Endothelial cell (in vitro differentiated cells): ENCODE results near the gene C6orf58. TPM values are rescaled to one million over a fixed set of nuclear protein-coding genes. Genes with fewer than 3 reads are reported as not detected.

ENCODE experiments used
- DNase-seq: peaks from one replicate; pipeline ENCODE4 v3.0.0; 2021; ENCODE audit warnings: low spot score
- H3K27ac Mint-ChIP-seq: one replicate; pipeline ENCODE4 v1.8.0; 2021; ENCODE audit warnings: mixed read lengths, inconsistent platforms; ENCODE audit not compliant: unreplicated experiment
- H3K27me3 Mint-ChIP-seq: one replicate; pipeline ENCODE4 v1.8.0; 2021; ENCODE audit warnings: mild to moderate bottlenecking, moderate library complexity, mixed read lengths, inconsistent platforms; ENCODE audit not compliant: unreplicated experiment
- H3K36me3 Mint-ChIP-seq: one replicate; pipeline ENCODE4 v1.8.0; 2021; ENCODE audit warnings: mild to moderate bottlenecking, low read depth, mixed read lengths, inconsistent platforms; ENCODE audit not compliant: unreplicated experiment
- H3K4me1 Mint-ChIP-seq: one replicate; pipeline ENCODE4 v1.8.0; 2021; ENCODE audit warnings: mild to moderate bottlenecking, mixed read lengths, inconsistent platforms; ENCODE audit not compliant: unreplicated experiment
- H3K4me3 Mint-ChIP-seq: one replicate; pipeline ENCODE4 v1.8.0; 2021; ENCODE audit warnings: mild to moderate bottlenecking, mixed read lengths, inconsistent platforms; ENCODE audit not compliant: unreplicated experiment
- H3K9me3 Mint-ChIP-seq: one replicate; pipeline ENCODE4 v1.8.0; 2021; ENCODE audit warnings: mixed read lengths, inconsistent platforms; ENCODE audit not compliant: unreplicated experiment
- total RNA-seq: library from RNA; stranded (reverse); fragmentation: NEBNext Ultra II Directional; extraction: Animal tissue kit (Norgen Biotek cat#: 25700); gene quantifications from one replicate; pipeline ENCODE4 v1.2.1, GENCODE V29; 2021; ENCODE audit not compliant: unreplicated experiment
- TF ChIP-seq, protein P1 (sequence below): fragments of 200-600 bp; sonication (generic); IDR thresholded peaks from one replicate; pipeline ENCODE4 v1.5.0; 2021; ENCODE audit warnings: antibody characterized with exemption; ENCODE audit not compliant: unreplicated experiment

Gene C6orf58
- total RNA-seq, 1 donor from 2014 or later = 0.82 TPM

DNA sequence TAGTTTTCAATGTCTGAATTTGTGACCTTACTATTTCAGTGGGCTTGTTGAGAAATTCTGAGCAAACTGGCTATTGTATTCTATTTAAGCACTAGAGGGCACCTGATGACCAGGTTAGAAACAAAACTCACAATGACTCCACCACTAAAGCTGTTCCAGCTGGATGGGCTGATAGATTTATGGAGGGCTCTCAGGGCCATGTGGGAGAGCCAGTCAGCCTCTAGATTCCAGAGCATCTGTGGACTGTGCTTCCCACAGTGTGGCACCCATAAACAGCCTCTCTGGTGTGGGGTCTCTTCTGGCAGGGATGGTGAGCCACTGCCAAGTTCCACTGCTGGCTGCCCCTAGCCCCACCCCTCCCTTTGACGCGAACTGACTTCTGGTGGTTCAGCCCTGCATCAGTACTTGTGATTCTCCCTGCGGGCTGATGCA lies 29.2 kb downstream of the C6orf58 start:
- H3K9me3 Mint-ChIP-seq = no peaks in the 10 kb centered on the region
- TF ChIP-seq, protein P1, sequence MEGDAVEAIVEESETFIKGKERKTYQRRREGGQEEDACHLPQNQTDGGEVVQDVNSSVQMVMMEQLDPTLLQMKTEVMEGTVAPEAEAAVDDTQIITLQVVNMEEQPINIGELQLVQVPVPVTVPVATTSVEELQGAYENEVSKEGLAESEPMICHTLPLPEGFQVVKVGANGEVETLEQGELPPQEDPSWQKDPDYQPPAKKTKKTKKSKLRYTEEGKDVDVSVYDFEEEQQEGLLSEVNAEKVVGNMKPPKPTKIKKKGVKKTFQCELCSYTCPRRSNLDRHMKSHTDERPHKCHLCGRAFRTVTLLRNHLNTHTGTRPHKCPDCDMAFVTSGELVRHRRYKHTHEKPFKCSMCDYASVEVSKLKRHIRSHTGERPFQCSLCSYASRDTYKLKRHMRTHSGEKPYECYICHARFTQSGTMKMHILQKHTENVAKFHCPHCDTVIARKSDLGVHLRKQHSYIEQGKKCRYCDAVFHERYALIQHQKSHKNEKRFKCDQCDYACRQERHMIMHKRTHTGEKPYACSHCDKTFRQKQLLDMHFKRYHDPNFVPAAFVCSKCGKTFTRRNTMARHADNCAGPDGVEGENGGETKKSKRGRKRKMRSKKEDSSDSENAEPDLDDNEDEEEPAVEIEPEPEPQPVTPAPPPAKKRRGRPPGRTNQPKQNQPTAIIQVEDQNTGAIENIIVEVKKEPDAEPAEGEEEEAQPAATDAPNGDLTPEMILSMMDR = no peak
- DNase-seq = peak; percentile 13
- H3K27ac Mint-ChIP-seq = no peak overlapping the region
- no peaks in the 10 kb centered on the region for H3K27me3 Mint-ChIP-seq
- H3K36me3 Mint-ChIP-seq = no peaks in the 10 kb centered on the region
- H3K4me1 Mint-ChIP-seq = no peaks in the 10 kb centered on the region
- no peak overlapping the region for H3K4me3 Mint-ChIP-seq

DNA sequence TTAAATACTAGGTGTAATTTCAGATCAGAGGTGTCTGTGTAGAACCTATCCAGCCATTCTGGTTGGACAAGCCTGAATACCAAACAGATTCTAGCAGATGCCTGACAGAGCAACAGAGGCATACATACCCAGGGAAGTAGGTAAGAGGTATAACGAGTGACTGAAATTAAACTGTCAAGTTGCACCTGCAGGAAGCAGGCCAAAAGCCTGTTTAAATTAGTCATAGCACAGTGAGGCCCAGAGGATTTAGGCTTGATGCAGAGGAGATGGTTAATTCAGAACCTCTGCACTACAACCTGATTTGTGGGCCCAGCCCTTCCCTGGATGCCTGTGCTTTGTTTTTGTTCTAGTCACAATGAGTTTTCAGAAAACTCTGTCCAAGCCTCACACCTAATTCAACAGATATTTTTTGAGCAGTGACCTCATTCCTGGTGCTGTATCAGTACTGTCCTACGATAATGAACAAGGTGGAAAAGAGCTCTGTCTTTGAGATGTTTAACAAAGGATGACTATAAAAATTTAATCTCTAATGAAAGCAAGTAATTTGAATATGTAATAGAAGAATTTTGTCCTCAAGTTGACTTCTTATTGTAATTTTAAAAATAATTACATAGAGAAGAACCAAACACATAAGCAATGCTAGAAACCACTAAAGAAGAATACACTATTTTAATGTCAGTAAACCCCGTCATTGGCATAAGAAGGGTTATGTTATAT lies 31.7 kb downstream of the C6orf58 start:
- Mint-ChIP-seq H3K4me3 (no peak overlapping the region), H3K36me3 (no peaks in the 10 kb centered on the region), H3K27me3 (no peaks in the 10 kb centered on the region), H3K4me1 (peaks cover 4% of the 10 kb centered on the region), H3K9me3 (no peaks in the 10 kb centered on the region), H3K27ac (no peak overlapping the region)
- no peak for DNase-seq
- TF ChIP-seq, protein P1 = no peak

DNA sequence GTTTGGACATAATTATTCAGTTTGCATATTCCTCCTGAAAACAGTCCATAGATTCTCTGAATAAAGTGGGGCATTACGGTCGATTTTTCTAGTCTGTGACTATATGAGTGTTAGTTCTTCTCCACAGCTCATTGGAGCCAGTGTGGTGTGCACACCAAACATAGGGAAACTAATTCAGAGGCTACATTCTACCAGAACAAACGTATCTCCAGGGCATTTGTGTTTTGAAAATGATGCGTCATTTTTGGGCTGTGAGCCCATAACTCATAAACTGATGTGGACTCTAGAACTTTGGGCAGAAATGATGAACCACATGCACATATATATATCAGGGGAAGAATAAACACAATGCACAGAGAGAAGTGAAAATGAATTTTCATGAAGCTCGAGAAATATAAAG lies 41.8 kb downstream of the C6orf58 start:
- no peaks in the 10 kb centered on the region for H3K4me1 Mint-ChIP-seq
- TF ChIP-seq, protein P1 = no peak
- H3K36me3 Mint-ChIP-seq = no peaks in the 10 kb centered on the region
- no peaks in the 10 kb centered on the region for H3K27me3 Mint-ChIP-seq
- no peak for DNase-seq
- no peak overlapping the region for H3K27ac Mint-ChIP-seq
- H3K4me3 Mint-ChIP-seq = no peak overlapping the region
- H3K9me3 Mint-ChIP-seq = no peaks in the 10 kb centered on the region

DNA sequence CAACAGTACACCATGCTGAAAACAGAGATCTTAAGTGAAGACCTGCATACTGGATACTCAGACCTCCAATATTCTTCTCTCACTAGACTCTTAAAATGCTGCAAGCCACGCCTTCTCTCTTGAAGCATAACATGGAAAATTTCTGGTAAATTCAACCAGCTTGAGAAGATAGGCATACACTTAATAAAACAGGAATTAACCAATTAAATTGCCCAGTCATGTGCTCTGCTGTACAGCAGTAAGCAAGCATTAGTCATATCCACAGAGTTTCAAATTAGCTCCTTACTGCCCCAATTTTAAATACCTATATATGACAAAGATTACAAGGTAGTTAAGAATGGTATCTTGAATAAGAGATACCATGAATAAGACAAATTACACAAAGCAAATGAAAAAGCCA lies 53.8 kb downstream of the C6orf58 start:
- no peak overlapping the region for H3K4me3 Mint-ChIP-seq
- DNase-seq = no peak

DNA sequence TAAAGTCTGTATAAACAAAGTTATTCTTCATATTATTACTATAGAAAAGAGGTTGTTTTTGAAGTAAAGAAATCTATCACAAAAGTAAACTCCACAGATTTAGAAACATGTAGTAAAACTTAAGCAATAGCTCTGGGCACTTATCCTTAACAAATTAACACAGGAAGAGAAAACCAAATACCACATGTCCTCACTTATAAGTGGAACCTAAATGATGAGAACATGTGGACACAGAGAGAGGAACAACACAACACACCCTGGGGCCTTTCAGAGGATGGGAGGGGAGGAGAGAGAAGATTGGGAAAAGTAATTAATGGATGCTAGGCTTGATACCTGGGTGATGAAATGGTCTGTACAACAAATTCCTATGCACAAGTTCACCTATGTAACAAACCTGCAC lies 57.2 kb downstream of the C6orf58 start:
- no peak overlapping the region for H3K27ac Mint-ChIP-seq
- H3K27me3 Mint-ChIP-seq = no peaks in the 10 kb centered on the region
- no peak overlapping the region for H3K4me3 Mint-ChIP-seq
- H3K4me1 Mint-ChIP-seq = no peaks in the 10 kb centered on the region
- H3K36me3 Mint-ChIP-seq = no peaks in the 10 kb centered on the region
- TF ChIP-seq, protein P1 = no peak
- no peaks in the 10 kb centered on the region for H3K9me3 Mint-ChIP-seq
- no peak for DNase-seq

More for the DNA sequence above, 53.8 kb downstream of the C6orf58 start:
- H3K9me3 Mint-ChIP-seq = no peaks in the 10 kb centered on the region
- H3K27ac Mint-ChIP-seq = no peak overlapping the region
- TF ChIP-seq, protein P1 = no peak
- no peaks in the 10 kb centered on the region for H3K4me1 Mint-ChIP-seq
- H3K27me3 Mint-ChIP-seq = no peaks in the 10 kb centered on the region
- H3K36me3 Mint-ChIP-seq = no peaks in the 10 kb centered on the region
